HCT116 (cell line): ENCODE results near the gene SLC10A3. TPM values are rescaled to one million over a fixed set of nuclear protein-coding genes. Genes with fewer than 3 reads are reported as not detected.
A peak's percentile ranks its signal among the peaks of the same experiment; 100 is the strongest.

Experiments used
- ATAC-seq: fragments of 200-7000 bp; cut with Tn5 transposase; 2 replicates; pipeline ENCODE4 v1.9.1; 2020; ENCODE audit warnings: mild to moderate bottlenecking, moderate library complexity
- BruUV-seq: library from RNA; stranded (reverse); fragments of 400-500 nt; replicated peaks from 2 replicates; lab custom pipeline; 2021; lab: Mats Ljungman, UMichigan
- CTCF ChIA-PET: fragments of 300-600 bp; sonication (Branson Sonifier 250); formaldehyde crosslinking; loops from one replicate; lab custom pipeline; 2021; ENCODE audit warnings: antibody characterized with exemption; lab: Charles Lee
- POLR2A ChIA-PET: fragments of 300-600, 350-600 bp; sonication (Branson Sonifier 250); formaldehyde crosslinking; loops from one replicate; lab custom pipeline; 2021; ENCODE audit warnings: antibody characterized with exemption; lab: Charles Lee
- RAD21 ChIA-PET, 2 experiments: fragments of 300-600 bp; sonication (Branson Sonifier 250); formaldehyde crosslinking; loops; one replicate each; lab custom pipeline; 2023; ENCODE audit warnings: low total read pairs in 2 of 2; ENCODE audit not compliant: uncharacterized antibody in 2 of 2, unreplicated experiment in 2 of 2, low non-redundant PET in 1 of 2; lab: Charles Lee
- DNase-seq: peaks from one replicate; pipeline ENCODE4 v3.0.0-alpha.2; 2010; ENCODE audit warnings: low read depth, low spot score
- H2AFZ ChIP-seq: fragments of 200-600 bp; shearing (Covaris generic), sonication (generic); 2 replicates; pipeline ENCODE4 v1.6.1; 2017; ENCODE audit warnings: low read depth, mixed run types, mixed read lengths, antibody characterized with exemption, low read length; ENCODE audit not compliant: poor library complexity, severe bottlenecking
- H3K27ac ChIP-seq: 2 replicates; pipeline ENCODE4 v1.5.1; 2012; ENCODE audit warnings: low read depth, low read length
- H3K27me3 ChIP-seq: fragments of 200-600 bp; sonication (generic); 2 replicates; pipeline ENCODE4 v1.6.1; 2016; ENCODE audit warnings: mixed run types, low read length, mixed read lengths; ENCODE audit not compliant: insufficient read depth
- H3K36me3 ChIP-seq, 2 experiments: fragments of 200-500 bp in 1 of 2; fragments of 200-600 bp in 1 of 2; sonication (Bioruptor generic) in 1 of 2; sonication (generic) in 1 of 2; 2 replicates each; pipeline versions ENCODE4 v1.5.1 to v1.6.1; 2014 to 2016; ENCODE audit warnings: low read length in 2 of 2, inconsistent platforms in 1 of 2, mixed read lengths in 1 of 2, mixed run types in 1 of 2; ENCODE audit not compliant: insufficient read depth in 2 of 2, control insufficient read depth in 1 of 2
- H3K4me1 ChIP-seq, 2 experiments: fragments of 200-600 bp in 1 of 2; sonication (generic) in 1 of 2; 2 replicates each; pipeline versions ENCODE4 v1.5.1 to v1.6.1; 2012 to 2017; ENCODE audit warnings: low read length in 2 of 2, inconsistent platforms in 1 of 2, mild to moderate bottlenecking in 1 of 2, mixed read lengths in 1 of 2, mixed run types in 1 of 2, moderate library complexity in 1 of 2; ENCODE audit not compliant: insufficient read depth in 2 of 2, control insufficient read depth in 1 of 2
- H3K4me2 ChIP-seq: fragments of 200-600 bp; sonication (generic); 2 replicates; pipeline ENCODE4 v1.6.1; 2017; ENCODE audit warnings: mixed run types, low read length, mixed read lengths
- H3K4me3 ChIP-seq, 2 experiments: fragments of 200-600 bp in 1 of 2; sonication (generic) in 1 of 2; replicated peaks in 1 of 2; 2 replicates each; pipeline ENCODE4 v1.5.1; 2011 to 2016; ENCODE audit warnings: low read length in 2 of 2, control low read depth in 1 of 2, low read depth in 1 of 2, mild to moderate bottlenecking in 1 of 2, mixed read lengths in 1 of 2, mixed run types in 1 of 2
- H3K79me2 ChIP-seq: fragments of 200-600 bp; sonication (generic); 2 replicates; pipeline ENCODE4 v1.6.1; 2017; ENCODE audit warnings: mild to moderate bottlenecking, mixed run types, low read length, moderate library complexity, mixed read lengths; ENCODE audit not compliant: insufficient read depth
- H3K9ac ChIP-seq: fragments of 200-600 bp; sonication (generic); 2 replicates; pipeline ENCODE4 v1.6.1; 2016; ENCODE audit warnings: low read length, mixed read lengths
- H3K9me2 ChIP-seq: fragments of 200-600 bp; sonication (generic), shearing (Covaris generic); 2 replicates; pipeline ENCODE4 v1.6.1; 2017; ENCODE audit warnings: mixed run types, mild to moderate bottlenecking, moderate library complexity; ENCODE audit not compliant: insufficient read depth
- H3K9me3 ChIP-seq, 2 experiments: fragments of 200-500 bp in 1 of 2; fragments of 200-600 bp in 1 of 2; sonication (Bioruptor generic) in 1 of 2; sonication (generic) in 1 of 2; 2 replicates each; pipeline ENCODE4 v1.6.1; 2014 to 2017; ENCODE audit warnings: low read length in 2 of 2, mixed read lengths in 2 of 2, inconsistent platforms in 1 of 2, low read depth in 1 of 2, mild to moderate bottlenecking in 1 of 2, mixed run types in 1 of 2, moderate library complexity in 1 of 2; ENCODE audit not compliant: control insufficient read depth in 1 of 2, insufficient read depth in 1 of 2
- H4K20me1 ChIP-seq: fragments of 200-600 bp; sonication (generic), shearing (Covaris generic); 2 replicates; pipeline ENCODE4 v1.6.1; 2017; ENCODE audit warnings: mixed run types, mild to moderate bottlenecking, moderate library complexity; ENCODE audit not compliant: insufficient read depth
- ATF3 ChIP-seq: IDR thresholded peaks from 2 replicates; pipeline ENCODE4 v1.6.1; 2012
- CBX3 ChIP-seq: IDR thresholded peaks from 2 replicates; pipeline ENCODE4 v1.6.1; 2012; ENCODE audit warnings: low read depth
- CEBPB ChIP-seq: IDR thresholded peaks from 2 replicates; pipeline ENCODE4 v1.6.1; 2012; ENCODE audit warnings: low read depth
- ELF1 ChIP-seq: IDR thresholded peaks from 2 replicates; pipeline ENCODE4 v1.6.1; 2012; ENCODE audit warnings: low read depth, borderline replicate concordance
- EZH2phosphoT487 ChIP-seq: fragments of 200-600 bp; IDR thresholded peaks from 2 replicates; pipeline ENCODE4 v1.6.1; 2018; ENCODE audit warnings: antibody characterized with exemption, borderline replicate concordance
- FOSL1 ChIP-seq: IDR thresholded peaks from 2 replicates; pipeline ENCODE4 v1.6.1; 2012; ENCODE audit warnings: low read depth
- RAD21 ChIP-seq: IDR thresholded peaks from 2 replicates; pipeline ENCODE4 v1.6.1; 2012; ENCODE audit warnings: low read depth, mild to moderate bottlenecking
- SIN3A ChIP-seq: IDR thresholded peaks from 2 replicates; pipeline ENCODE4 v1.6.1; 2012; ENCODE audit warnings: low read depth
- SRF ChIP-seq: IDR thresholded peaks from 2 replicates; pipeline ENCODE4 v1.6.1; 2012; ENCODE audit warnings: low read depth
- TCF7L2 ChIP-seq: IDR thresholded peaks from 2 replicates; pipeline ENCODE4 v1.7.0; 2011; ENCODE audit warnings: borderline replicate concordance, inconsistent platforms; ENCODE audit not compliant: insufficient read depth, insufficient read length; ENCODE audit errors: extremely low read depth
- YY1 ChIP-seq: IDR thresholded peaks from 2 replicates; pipeline ENCODE4 v1.6.1; 2011; ENCODE audit warnings: low read length, low read depth, moderate library complexity, mild to moderate bottlenecking; ENCODE audit not compliant: insufficient replicate concordance; ENCODE audit errors: extremely low read depth
- intact Hi-C: fragments of 100-400 bp; cut with micrococcal nuclease; formaldehyde crosslinking; loops from 2 replicates; pipeline ENCODE4 v1.10.0; 2022
- microRNA-seq: library from miRNA; unstranded; fragments of <30 nt; microRNA quantifications from one replicate; pipeline ENCODE4, GENCODE V29; 2016; ENCODE audit warnings: borderline number of aligned reads
- total RNA-seq: library from RNA; stranded (reverse); gene quantifications from one replicate; pipeline ENCODE4 v1.2.1, GENCODE V29; 2021; ENCODE audit not compliant: unreplicated experiment
- TF ChIP-seq, protein P1 (sequence below): IDR thresholded peaks from 2 replicates; pipeline ENCODE4 v1.6.1; 2012; ENCODE audit warnings: low read depth

The SLC10A3 gene
- total RNA-seq, 1 experiment from 2014 or later: 16.2 TPM

DNA sequence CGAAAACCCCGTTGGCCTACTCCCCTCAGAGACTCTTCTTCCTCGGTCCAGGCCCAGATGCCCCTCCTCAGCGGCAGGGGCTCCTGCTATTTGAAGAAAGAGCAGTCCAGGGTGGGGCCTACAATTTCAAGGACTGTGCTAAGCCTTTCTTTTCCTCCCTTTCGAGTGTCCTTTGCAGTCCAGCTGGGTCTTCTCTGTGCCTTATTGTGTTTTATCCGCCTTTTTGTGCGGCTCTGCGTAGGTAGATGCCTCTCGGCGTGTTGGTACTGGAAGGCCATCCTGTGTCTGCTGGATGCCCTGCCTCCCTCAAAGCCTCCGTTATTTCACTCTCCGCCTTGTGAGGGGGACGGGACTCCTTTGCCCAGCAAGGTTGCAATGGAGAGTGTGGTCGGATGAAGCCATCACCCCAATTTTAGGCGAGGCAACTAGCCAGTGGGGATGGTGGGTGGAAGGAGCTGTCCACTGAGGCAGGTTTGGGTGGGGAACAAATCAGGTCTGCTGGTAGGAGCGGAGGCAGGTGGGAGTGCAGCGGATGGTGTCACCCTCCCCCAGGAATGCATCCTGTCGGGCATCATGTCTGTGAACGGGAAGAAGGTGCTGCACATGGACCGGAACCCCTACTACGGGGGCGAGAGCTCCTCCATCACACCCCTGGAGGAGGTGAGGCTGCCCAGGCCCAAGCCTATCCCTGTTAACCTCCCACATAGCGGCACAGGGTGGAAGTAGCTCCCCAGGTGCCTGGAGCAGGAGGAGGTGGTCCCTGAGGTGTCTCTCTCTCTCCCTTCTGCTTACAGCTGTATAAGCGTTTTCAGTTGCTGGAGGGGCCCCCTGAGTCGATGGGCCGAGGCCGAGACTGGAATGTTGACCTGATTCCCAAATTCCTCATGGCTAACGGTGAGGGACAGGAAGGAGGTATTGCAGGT lies 52.2 kb downstream of the SLC10A3 start:
- ChIA-PET RAD21 (no interaction called here), POLR2A (no interaction called here)
- intact Hi-C loops: no loop called here
- BruUV-seq: TSS peak; percentile 25
- Histone ChIP-seq H3K9me3 (no peaks in the 10 kb centered on the region), H3K27ac (peak overlapping the region; percentile 53), H2AFZ (no peak overlapping the region)
- TF ChIP-seq ATF3 (no peak), ELF1 (no peak), EZH2phosphoT487 (no peak), YY1 (no peak), TCF7L2 (no peak), RAD21 (no peak), CBX3 (no peak), SRF (no peak), FOSL1 (no peak), SIN3A (no peak), CEBPB (no peak)
- TF ChIP-seq, protein P1, sequence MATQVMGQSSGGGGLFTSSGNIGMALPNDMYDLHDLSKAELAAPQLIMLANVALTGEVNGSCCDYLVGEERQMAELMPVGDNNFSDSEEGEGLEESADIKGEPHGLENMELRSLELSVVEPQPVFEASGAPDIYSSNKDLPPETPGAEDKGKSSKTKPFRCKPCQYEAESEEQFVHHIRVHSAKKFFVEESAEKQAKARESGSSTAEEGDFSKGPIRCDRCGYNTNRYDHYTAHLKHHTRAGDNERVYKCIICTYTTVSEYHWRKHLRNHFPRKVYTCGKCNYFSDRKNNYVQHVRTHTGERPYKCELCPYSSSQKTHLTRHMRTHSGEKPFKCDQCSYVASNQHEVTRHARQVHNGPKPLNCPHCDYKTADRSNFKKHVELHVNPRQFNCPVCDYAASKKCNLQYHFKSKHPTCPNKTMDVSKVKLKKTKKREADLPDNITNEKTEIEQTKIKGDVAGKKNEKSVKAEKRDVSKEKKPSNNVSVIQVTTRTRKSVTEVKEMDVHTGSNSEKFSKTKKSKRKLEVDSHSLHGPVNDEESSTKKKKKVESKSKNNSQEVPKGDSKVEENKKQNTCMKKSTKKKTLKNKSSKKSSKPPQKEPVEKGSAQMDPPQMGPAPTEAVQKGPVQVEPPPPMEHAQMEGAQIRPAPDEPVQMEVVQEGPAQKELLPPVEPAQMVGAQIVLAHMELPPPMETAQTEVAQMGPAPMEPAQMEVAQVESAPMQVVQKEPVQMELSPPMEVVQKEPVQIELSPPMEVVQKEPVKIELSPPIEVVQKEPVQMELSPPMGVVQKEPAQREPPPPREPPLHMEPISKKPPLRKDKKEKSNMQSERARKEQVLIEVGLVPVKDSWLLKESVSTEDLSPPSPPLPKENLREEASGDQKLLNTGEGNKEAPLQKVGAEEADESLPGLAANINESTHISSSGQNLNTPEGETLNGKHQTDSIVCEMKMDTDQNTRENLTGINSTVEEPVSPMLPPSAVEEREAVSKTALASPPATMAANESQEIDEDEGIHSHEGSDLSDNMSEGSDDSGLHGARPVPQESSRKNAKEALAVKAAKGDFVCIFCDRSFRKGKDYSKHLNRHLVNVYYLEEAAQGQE: no peak
- TF ChIP-seq, all 23 proteins: peak for 0
- Histone ChIP-seq H3K4me2 (peak overlapping the region; percentile 77), H3K27me3 (no peaks in the 10 kb centered on the region), H3K9ac (peak overlapping the region; percentile 59), H3K4me3 (peak overlapping the region; percentile 63 to 67), H3K4me1 (peaks cover 3 to 17% of the 10 kb centered on the region in 2 experiments; a peak in 2 of 4 replicates), H3K79me2 (peaks cover 29% of the 10 kb centered on the region), H3K36me3 (no peaks in the 10 kb centered on the region; a peak in 1 of 4 replicates), H3K9me2 (no peaks in the 10 kb centered on the region), H4K20me1 (no peaks in the 10 kb centered on the region)
- ATAC-seq (no peak), DNase-seq (no peak)
- CTCF ChIA-PET: no interaction called here

Small RNA genes within 50 kb of the gene (microRNA-seq; reads per million reads assigned to microRNA genes)
- not detected for gene MIR6858

Other genes starting within 250 kb of the SLC10A3 start
- gene OPN1MW3, start 233.0 kb downstream of the SLC10A3 start, total RNA-seq: not detected
- gene TEX28, start 195.5 kb downstream of the SLC10A3 start, total RNA-seq: not detected
- 0.34 TPM for gene TKTL1, start 194.8 kb downstream of the SLC10A3 start, total RNA-seq
- gene FLNA, start 116.0 kb downstream of the SLC10A3 start, total RNA-seq: 546 TPM
- gene EMD, start 111.3 kb downstream of the SLC10A3 start, total RNA-seq: 102 TPM
- 3,069 TPM for gene RPL10, start 92.3 kb downstream of the SLC10A3 start, total RNA-seq
- 16.5 TPM for gene DNASE1L1, start 81.4 kb downstream of the SLC10A3 start, total RNA-seq
- gene TAFAZZIN, start 79.1 kb downstream of the SLC10A3 start, total RNA-seq: 28.0 TPM
- 53.4 TPM for gene ATP6AP1, start 62.0 kb downstream of the SLC10A3 start, total RNA-seq
- gene GDI1, start 53.5 kb downstream of the SLC10A3 start, total RNA-seq: 122 TPM
- 46.5 TPM for gene FAM50A, start 46.5 kb downstream of the SLC10A3 start, total RNA-seq
- gene PLXNA3, start 32.3 kb downstream of the SLC10A3 start, total RNA-seq: 89.3 TPM
- 42.8 TPM for gene LAGE3, start 11.3 kb downstream of the SLC10A3 start, total RNA-seq
- 37.4 TPM for gene UBL4A, start 4.0 kb downstream of the SLC10A3 start, total RNA-seq
- gene FAM3A, start 25.6 kb upstream of the SLC10A3 start, total RNA-seq: 15.6 TPM
- 109 TPM for gene G6PD, start 56.2 kb upstream of the SLC10A3 start, total RNA-seq
- 24.0 TPM for gene IKBKG, start 57.0 kb upstream of the SLC10A3 start, total RNA-seq
- not detected for gene CTAG1A, start 94.5 kb upstream of the SLC10A3 start, total RNA-seq
- not detected for gene CTAG1B, start 128.7 kb upstream of the SLC10A3 start, total RNA-seq
- gene CTAG2, start 162.9 kb upstream of the SLC10A3 start, total RNA-seq: not detected